HepG2 (cell line): Measurements from ENCODE around the gene MDP1. TPM values are rescaled to one million over a fixed set of nuclear protein-coding genes. Genes with fewer than 3 reads are reported as not detected.

Experiments
- AGO1 ChIP-seq: fragments of 200-400 bp; formaldehyde crosslinking; IDR thresholded peaks from 2 replicates; pipeline ENCODE4 v1.6.1; 2017; ENCODE audit warnings: mild to moderate bottlenecking, low read depth, low read length, moderate library complexity; ENCODE audit not compliant: poor library complexity, severe bottlenecking
- HNRNPH1 ChIP-seq: fragments of 200-400 bp; formaldehyde crosslinking; optimal IDR thresholded peaks from 2 replicates; pipeline ENCODE3; 2017; ENCODE audit warnings: mild to moderate bottlenecking, low read depth, low read length
- KAT7 ChIP-seq: IDR thresholded peaks from 2 replicates; pipeline ENCODE4 v1.6.1; 2018; ENCODE audit warnings: borderline replicate concordance, missing compliant biosample characterization
- MEIS2 ChIP-seq: sonication (generic); formaldehyde crosslinking; IDR thresholded peaks from 2 replicates; pipeline ENCODE4 v1.9.0; 2021; ENCODE audit warnings: mild to moderate bottlenecking, missing genetic modification reagents
- MTF1 ChIP-seq: sonication (generic); formaldehyde crosslinking; IDR thresholded peaks from 2 replicates; pipeline ENCODE4 v1.5.0; 2020; ENCODE audit warnings: missing genetic modification reagents
- XRCC5 ChIP-seq: fragments of 200-400 bp; formaldehyde crosslinking; optimal IDR thresholded peaks from 2 replicates; pipeline ENCODE3; 2017; ENCODE audit warnings: mild to moderate bottlenecking, low read length
- ZFAT ChIP-seq: sonication (generic); formaldehyde crosslinking; conservative IDR thresholded peaks from 2 replicates; pipeline ENCODE4 v1.8.1; 2023; ENCODE audit warnings: missing genetic modification reagents, inconsistent platforms
- ZNF607 ChIP-seq: sonication (generic); formaldehyde crosslinking; IDR thresholded peaks from 2 replicates; pipeline ENCODE4 v1.5.1; 2020; ENCODE audit warnings: missing genetic modification reagents, mild to moderate bottlenecking, borderline replicate concordance
- ZNF775 ChIP-seq: sonication (generic); formaldehyde crosslinking; IDR thresholded peaks from 2 replicates; pipeline ENCODE4 v1.4.0; 2020; ENCODE audit warnings: missing genetic modification reagents, mild to moderate bottlenecking, moderate library complexity, borderline replicate concordance
- ZNF782 ChIP-seq: sonication (generic); formaldehyde crosslinking; IDR thresholded peaks from 2 replicates; pipeline ENCODE4 v1.4.0; 2020; ENCODE audit warnings: missing genetic modification reagents, mild to moderate bottlenecking, borderline replicate concordance
- polyA plus RNA-seq, 8 experiments: library from polyadenylated mRNA; depleted of rRNA in 3 of 8; stranded (reverse) in 7 of 8; unstranded in 1 of 8; fragments of >200 nt; fragmentation: Illumina TruSeq in 4 of 8; extraction: Trizol in 4 of 8; gene quantifications; 2 replicates each; pipeline versions ENCODE4 v1.2.1 to v1.2.3, GENCODE V29; 2011 to 2016; ENCODE audit warnings: low read depth in 4 of 8, missing spikeins in 1 of 8, mixed read lengths in 1 of 8; ENCODE audit not compliant: insufficient read depth in 1 of 8
- total RNA-seq, 5 experiments: library from RNA; depleted of rRNA; stranded (reverse); fragments of >200 nt; fragmentation: Illumina TruSeq; extraction: Trizol; gene quantifications; 2 replicates each; pipeline ENCODE4 v1.2.3, GENCODE V29; 2016; ENCODE audit warnings: low read depth in 1 of 5
- TF ChIP-seq, protein P1 (sequence below): sonication (generic); formaldehyde crosslinking; IDR thresholded peaks from 2 replicates; pipeline ENCODE4 v1.5.1; 2020; ENCODE audit warnings: mild to moderate bottlenecking, moderate library complexity, missing genetic modification reagents
- TF ChIP-seq, protein P2 (sequence below): IDR thresholded peaks from 2 replicates; pipeline ENCODE4 v1.6.1; 2018; ENCODE audit warnings: missing genetic modification reagents
- TF ChIP-seq, protein P3 (sequence below): sonication (generic); formaldehyde crosslinking; IDR thresholded peaks from 2 replicates; pipeline ENCODE4 v1.5.0; 2020; ENCODE audit warnings: mild to moderate bottlenecking, missing genetic modification reagents
- TF ChIP-seq, protein P4 (sequence below): sonication (generic); formaldehyde crosslinking; IDR thresholded peaks from 2 replicates; pipeline ENCODE4 v1.5.0; 2020; ENCODE audit warnings: mild to moderate bottlenecking, missing genetic modification reagents, borderline replicate concordance
- TF ChIP-seq, protein P5 (sequence below), 2 experiments: sonication (generic) in 1 of 2; formaldehyde crosslinking in 1 of 2; IDR thresholded peaks; 2 replicates each; pipeline versions ENCODE4 v1.4.0 to v1.6.1; 2016 to 2020; ENCODE audit warnings: borderline replicate concordance in 1 of 2, low read depth in 1 of 2, mild to moderate bottlenecking in 1 of 2, missing genetic modification reagents in 1 of 2

Gene MDP1
- total and polyA plus RNA-seq, 2 of the 13 experiments (the other 11 are each of a cell fraction or from before 2014, with no cell fraction given): 44.1 to 48.7 TPM

DNA sequence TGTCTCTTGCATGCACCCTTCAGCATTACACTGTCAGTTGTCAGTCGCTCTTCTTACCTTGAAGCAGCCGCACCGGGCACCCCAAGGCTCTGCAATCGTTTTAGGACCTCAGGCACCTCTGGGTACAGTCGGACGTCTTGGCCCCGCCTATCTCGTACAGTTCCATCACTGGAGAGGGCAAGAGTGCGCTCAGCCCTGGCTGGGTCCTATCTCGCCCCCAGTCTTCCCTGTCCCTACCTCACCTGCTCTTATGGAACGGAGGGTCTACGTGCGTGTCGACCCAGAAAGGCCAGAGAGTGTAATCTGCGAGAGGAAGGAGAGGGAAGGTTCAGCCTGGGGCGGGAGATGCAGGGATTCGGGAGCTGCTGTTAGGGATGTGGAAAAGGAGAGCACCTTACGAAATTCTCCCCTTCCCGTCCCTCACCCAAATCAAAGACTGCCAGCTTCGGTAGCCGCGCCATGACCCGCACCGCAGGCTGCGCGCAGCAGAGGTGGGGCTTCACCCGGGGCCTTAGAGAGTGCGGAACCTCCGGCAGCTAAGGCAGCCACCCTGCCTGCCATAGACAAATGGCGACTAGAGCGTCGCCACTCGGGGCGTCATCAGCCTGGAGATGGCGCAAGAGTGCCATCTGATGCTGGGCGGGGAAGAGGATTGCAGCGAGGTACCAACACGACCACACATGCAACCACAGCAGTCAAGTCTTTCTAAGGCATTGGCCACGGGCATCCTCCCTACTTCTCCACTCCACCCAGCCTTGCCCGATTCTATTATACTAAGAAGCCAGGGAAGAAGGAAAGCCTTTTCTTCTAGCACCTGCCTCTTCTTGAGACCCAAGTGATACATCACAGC, at the start of gene MDP1 (continued):
- TF ChIP-seq MEIS2 (peak; percentile 99), HNRNPH1 (peak; percentile 72), XRCC5 (peak; percentile 100), ZNF607 (CRISPR knock-in tag) (peak; percentile 96), MTF1 (peak; percentile 84; the same call in 1 of the 2 replicates), ZNF775 (no peak; the same call in none of the 2 replicates), ZNF782 (CRISPR knock-in tag) (peak; percentile 96; the same call in 1 of the 2 replicates), KAT7 (peak; percentile 99), AGO1 (peak; percentile 97), ZFAT (no peak)
- TF ChIP-seq, protein P1, sequence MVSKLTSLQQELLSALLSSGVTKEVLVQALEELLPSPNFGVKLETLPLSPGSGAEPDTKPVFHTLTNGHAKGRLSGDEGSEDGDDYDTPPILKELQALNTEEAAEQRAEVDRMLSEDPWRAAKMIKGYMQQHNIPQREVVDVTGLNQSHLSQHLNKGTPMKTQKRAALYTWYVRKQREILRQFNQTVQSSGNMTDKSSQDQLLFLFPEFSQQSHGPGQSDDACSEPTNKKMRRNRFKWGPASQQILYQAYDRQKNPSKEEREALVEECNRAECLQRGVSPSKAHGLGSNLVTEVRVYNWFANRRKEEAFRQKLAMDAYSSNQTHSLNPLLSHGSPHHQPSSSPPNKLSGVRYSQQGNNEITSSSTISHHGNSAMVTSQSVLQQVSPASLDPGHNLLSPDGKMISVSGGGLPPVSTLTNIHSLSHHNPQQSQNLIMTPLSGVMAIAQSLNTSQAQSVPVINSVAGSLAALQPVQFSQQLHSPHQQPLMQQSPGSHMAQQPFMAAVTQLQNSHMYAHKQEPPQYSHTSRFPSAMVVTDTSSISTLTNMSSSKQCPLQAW (CRISPR knock-in tag): peak; percentile 94
- TF ChIP-seq, protein P2, sequence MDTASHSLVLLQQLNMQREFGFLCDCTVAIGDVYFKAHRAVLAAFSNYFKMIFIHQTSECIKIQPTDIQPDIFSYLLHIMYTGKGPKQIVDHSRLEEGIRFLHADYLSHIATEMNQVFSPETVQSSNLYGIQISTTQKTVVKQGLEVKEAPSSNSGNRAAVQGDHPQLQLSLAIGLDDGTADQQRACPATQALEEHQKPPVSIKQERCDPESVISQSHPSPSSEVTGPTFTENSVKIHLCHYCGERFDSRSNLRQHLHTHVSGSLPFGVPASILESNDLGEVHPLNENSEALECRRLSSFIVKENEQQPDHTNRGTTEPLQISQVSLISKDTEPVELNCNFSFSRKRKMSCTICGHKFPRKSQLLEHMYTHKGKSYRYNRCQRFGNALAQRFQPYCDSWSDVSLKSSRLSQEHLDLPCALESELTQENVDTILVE (CRISPR knock-in tag): peak; percentile 97
- TF ChIP-seq, protein P3, sequence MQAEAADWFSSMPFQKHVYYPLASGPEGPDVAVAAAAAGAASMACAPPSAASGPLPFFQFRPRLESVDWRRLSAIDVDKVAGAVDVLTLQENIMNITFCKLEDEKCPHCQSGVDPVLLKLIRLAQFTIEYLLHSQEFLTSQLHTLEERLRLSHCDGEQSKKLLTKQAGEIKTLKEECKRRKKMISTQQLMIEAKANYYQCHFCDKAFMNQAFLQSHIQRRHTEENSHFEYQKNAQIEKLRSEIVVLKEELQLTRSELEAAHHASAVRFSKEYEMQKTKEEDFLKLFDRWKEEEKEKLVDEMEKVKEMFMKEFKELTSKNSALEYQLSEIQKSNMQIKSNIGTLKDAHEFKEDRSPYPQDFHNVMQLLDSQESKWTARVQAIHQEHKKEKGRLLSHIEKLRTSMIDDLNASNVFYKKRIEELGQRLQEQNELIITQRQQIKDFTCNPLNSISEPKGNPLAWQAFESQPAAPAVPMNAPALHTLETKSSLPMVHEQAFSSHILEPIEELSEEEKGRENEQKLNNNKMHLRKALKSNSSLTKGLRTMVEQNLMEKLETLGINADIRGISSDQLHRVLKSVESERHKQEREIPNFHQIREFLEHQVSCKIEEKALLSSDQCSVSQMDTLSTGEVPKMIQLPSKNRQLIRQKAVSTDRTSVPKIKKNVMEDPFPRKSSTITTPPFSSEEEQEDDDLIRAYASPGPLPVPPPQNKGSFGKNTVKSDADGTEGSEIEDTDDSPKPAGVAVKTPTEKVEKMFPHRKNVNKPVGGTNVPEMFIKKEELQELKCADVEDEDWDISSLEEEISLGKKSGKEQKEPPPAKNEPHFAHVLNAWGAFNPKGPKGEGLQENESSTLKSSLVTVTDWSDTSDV (CRISPR knock-in tag): peak; percentile 96
- TF ChIP-seq, protein P4, sequence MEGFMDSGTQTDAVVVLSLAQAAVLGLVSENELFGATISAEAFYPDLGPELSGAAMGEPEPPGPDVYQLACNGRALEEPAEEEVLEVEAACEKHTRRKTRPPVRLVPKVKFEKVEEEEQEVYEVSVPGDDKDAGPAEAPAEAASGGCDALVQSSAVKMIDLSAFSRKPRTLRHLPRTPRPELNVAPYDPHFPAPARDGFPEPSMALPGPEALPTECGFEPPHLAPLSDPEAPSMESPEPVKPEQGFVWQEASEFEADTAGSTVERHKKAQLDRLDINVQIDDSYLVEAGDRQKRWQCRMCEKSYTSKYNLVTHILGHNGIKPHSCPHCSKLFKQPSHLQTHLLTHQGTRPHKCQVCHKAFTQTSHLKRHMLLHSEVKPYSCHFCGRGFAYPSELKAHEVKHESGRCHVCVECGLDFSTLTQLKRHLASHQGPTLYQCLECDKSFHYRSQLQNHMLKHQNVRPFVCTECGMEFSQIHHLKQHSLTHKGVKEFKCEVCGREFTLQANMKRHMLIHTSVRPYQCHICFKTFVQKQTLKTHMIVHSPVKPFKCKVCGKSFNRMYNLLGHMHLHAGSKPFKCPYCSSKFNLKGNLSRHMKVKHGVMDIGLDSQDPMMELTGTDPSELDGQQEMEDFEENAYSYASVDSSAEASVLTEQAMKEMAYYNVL (CRISPR knock-in tag): peak; percentile 98
- TF ChIP-seq, protein P5, sequence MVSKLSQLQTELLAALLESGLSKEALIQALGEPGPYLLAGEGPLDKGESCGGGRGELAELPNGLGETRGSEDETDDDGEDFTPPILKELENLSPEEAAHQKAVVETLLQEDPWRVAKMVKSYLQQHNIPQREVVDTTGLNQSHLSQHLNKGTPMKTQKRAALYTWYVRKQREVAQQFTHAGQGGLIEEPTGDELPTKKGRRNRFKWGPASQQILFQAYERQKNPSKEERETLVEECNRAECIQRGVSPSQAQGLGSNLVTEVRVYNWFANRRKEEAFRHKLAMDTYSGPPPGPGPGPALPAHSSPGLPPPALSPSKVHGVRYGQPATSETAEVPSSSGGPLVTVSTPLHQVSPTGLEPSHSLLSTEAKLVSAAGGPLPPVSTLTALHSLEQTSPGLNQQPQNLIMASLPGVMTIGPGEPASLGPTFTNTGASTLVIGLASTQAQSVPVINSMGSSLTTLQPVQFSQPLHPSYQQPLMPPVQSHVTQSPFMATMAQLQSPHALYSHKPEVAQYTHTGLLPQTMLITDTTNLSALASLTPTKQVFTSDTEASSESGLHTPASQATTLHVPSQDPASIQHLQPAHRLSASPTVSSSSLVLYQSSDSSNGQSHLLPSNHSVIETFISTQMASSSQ (IDR thresholded peaks at IDR 0.05; ENCODE audit: low read depth): peak; percentile 68
- TF ChIP-seq, protein P5 (CRISPR knock-in tag; IDR thresholded peaks at IDR 0.05; ENCODE audit: borderline replicate concordance): peak; percentile 89
